Mucosa of descending colon (tissue), 3 donors: ENCODE results near the gene SPATA31D3. TPM values are rescaled to one million over a fixed set of nuclear protein-coding genes. Genes with fewer than 3 reads are reported as not detected.
"Not testable (repeated sequence)": the region's sequence is repeated elsewhere in the genome, so short reads cannot be mapped to it uniquely, and the experiment has no call there.

ENCODE experiments used
- ATAC-seq: fragments of 200-7000 bp; cut with Tn5 transposase; one replicate; pipeline ENCODE4 v1.9.1; 2020; ENCODE audit warnings: mild to moderate bottlenecking, moderate library complexity
- DNase-seq, 3 donors: peaks; one replicate each; pipeline ENCODE4 v3.0.0-alpha.2; 2020
- H3K36me3 ChIP-seq: fragments of 200-600 bp; one replicate; pipeline ENCODE4 v1.8.0; 2021; ENCODE audit warnings: low read depth, mild to moderate bottlenecking
- H3K4me1 ChIP-seq: fragments of 200-600 bp; one replicate; pipeline ENCODE4 v1.8.0; 2021; ENCODE audit warnings: low read depth, mild to moderate bottlenecking
- H3K4me3 ChIP-seq: fragments of 200-600 bp; one replicate; pipeline ENCODE4 v1.8.0; 2021; ENCODE audit warnings: mild to moderate bottlenecking
- H3K9me3 ChIP-seq: fragments of 200-600 bp; one replicate; pipeline ENCODE4 v1.8.0; 2021; ENCODE audit warnings: mild to moderate bottlenecking
- intact Hi-C, 2 donors: fragments of 100-400 bp; cut with DNase I in 1 of 2; cut with micrococcal nuclease in 1 of 2; formaldehyde crosslinking; loops; one replicate each; pipeline versions ENCODE4 v1.11.0 to v1.11.1; 2022; cut with DNase I, micrococcal nuclease
- total RNA-seq, 3 donors: library from RNA; stranded (reverse); fragmentation: NEBNext Ultra II Directional in 2 of 3; extraction: Animal tissue kit (Norgen Biotek cat#: 25700) in 2 of 3; gene quantifications; one replicate each; pipeline versions ENCODE4 v1.2.1 to v1.2.4, GENCODE V29; 2021 to 2023
- TF ChIP-seq, protein P1 (sequence below): fragments of 200-600 bp; IDR thresholded peaks from one replicate; pipeline ENCODE4 v1.8.0; 2022; ENCODE audit warnings: antibody characterized with exemption, mild to moderate bottlenecking
- donor health status: DM: no; HTN: no; CAD: no; lungs with moderate emphysema.
- donor health status: DM: no; HTN: no; CAD: no.
- donor health status: DM: no; HTN: yes; CAD: no.

The SPATA31D3 gene
- total RNA-seq, 3 donors from 2014 or later = not detected

DNA sequence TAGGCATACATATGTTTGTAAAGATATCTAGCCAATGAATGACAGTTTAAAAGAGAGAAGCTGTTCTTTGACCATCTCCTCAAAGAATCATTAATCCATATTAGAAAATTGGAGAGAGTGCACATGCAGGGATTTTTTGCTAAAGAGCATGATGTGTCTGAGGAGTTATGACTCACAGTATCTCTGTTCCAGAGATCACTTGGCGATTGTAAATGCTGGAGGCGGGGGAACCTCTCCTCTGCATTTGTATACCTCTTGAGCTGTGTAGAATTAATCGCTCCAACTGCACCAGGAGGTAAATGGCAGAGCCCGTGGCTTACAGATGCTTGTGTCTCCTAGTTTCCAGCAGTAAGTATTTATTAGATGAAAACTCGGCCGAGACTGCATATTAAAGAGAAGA, 41.6 kb downstream of the SPATA31D3 start:
- Histone ChIP-seq H3K4me1 (no peaks in the 10 kb centered on the region), H3K36me3 (no peaks in the 10 kb centered on the region), H3K4me3 (no peak overlapping the region), H3K9me3 (no peaks in the 10 kb centered on the region)
- ATAC-seq (no peak), DNase-seq (no peak)
- TF ChIP-seq, protein P1, sequence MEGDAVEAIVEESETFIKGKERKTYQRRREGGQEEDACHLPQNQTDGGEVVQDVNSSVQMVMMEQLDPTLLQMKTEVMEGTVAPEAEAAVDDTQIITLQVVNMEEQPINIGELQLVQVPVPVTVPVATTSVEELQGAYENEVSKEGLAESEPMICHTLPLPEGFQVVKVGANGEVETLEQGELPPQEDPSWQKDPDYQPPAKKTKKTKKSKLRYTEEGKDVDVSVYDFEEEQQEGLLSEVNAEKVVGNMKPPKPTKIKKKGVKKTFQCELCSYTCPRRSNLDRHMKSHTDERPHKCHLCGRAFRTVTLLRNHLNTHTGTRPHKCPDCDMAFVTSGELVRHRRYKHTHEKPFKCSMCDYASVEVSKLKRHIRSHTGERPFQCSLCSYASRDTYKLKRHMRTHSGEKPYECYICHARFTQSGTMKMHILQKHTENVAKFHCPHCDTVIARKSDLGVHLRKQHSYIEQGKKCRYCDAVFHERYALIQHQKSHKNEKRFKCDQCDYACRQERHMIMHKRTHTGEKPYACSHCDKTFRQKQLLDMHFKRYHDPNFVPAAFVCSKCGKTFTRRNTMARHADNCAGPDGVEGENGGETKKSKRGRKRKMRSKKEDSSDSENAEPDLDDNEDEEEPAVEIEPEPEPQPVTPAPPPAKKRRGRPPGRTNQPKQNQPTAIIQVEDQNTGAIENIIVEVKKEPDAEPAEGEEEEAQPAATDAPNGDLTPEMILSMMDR = no peak
- intact Hi-C loops = loop anchor here in 1 of 2 donors (5.0 kb wide), 1 partner anchor 672 kb away; no protein-coding TSS in a partner anchor

DNA sequence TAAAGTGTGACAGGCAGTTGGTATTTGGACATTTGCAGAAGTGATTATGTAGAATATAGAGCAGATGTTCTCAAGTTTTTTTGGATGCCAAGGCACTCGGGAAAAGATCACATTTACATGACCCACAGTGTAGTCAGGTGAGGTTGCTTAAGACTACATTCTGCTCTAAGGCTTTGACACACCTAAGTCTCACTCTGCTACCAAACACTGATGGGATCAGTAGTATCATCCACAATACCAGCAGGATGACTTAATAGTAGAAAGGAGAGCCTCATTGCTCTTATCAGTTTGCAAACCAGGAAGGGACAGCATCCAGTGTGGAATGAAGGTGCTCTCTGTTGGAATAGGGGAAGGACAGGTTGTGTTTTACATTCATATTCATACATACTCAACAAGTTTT, 42.8 kb downstream of the SPATA31D3 start:
- Histone ChIP-seq H3K4me1 (no peaks in the 10 kb centered on the region), H3K9me3 (no peaks in the 10 kb centered on the region), H3K36me3 (no peaks in the 10 kb centered on the region), H3K4me3 (no peak overlapping the region)
- TF ChIP-seq, protein P1 = no peak
- ATAC-seq (no peak), DNase-seq (no peak)
- intact Hi-C loops = loop anchor here in 1 of 2 donors (5.0 kb wide), 1 partner anchor 671 kb away; no protein-coding TSS in a partner anchor

DNA sequence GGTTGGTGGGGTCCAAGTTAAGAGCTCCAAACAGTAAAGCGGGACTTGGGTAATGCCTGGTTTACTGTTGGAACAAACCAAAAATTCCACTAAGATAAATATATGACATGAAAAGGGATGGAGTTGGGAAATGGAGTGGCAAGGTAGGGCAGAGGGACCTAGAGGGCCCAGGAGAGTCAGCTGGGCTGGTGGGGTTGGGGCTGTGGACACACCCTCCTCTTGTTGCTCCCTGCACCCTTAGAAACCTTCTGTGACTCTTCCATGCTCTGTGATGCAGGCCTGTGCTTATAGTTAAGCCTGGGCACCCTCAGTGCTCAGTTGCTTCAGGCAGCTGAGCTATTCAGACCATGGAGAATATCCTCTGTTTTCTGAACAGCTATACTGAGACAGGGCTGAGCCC, 45.2 kb downstream of the SPATA31D3 start, which contains the start of gene SPATA31D1:
Gene SPATA31D1 (plus strand): TSS at position 301 of the 400 bp plus-strand sequence. CDS start 47 bp downstream, at position 348.
- DNase-seq, H3K9me3 ChIP-seq, H3K4me1 ChIP-seq, H3K4me3 ChIP-seq, ATAC-seq, H3K36me3 ChIP-seq: not testable (repeated sequence)
- intact Hi-C loops = loop anchor here in 1 of 2 donors (5.0 kb wide), 1 partner anchor 669 kb away; no protein-coding TSS in a partner anchor

DNA sequence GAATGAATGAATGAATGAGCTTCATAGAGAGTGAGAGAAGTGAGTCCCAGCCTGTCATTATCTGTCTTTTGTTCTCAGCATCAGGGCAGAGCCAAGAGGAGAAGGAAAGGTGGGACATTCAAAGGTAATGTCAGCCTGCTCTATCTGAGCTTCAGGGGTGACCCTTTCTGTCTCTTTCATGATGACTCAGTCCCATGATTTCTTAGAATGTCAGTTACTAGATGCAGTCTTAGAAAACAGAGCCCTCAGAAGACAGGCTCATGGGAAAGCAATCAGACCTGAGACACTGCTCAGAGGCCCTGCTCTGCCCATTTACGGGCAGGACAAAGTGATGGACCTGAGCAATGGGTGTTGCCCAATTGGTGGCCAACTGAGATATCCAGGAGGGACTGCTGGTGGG, 46.4 kb downstream of the SPATA31D3 start:
- DNase-seq (no peak), ATAC-seq (no peak)
- no peaks in the 10 kb centered on the region for H3K36me3 ChIP-seq
- no peaks in the 10 kb centered on the region for H3K4me1 ChIP-seq
- intact Hi-C loops = loop anchor here in 1 of 2 donors (5.0 kb wide), 1 partner anchor 668 kb away; no protein-coding TSS in a partner anchor
- H3K4me3 ChIP-seq = no peak overlapping the region
- H3K9me3 ChIP-seq = no peaks in the 10 kb centered on the region
- TF ChIP-seq, protein P1 = no peak

DNA sequence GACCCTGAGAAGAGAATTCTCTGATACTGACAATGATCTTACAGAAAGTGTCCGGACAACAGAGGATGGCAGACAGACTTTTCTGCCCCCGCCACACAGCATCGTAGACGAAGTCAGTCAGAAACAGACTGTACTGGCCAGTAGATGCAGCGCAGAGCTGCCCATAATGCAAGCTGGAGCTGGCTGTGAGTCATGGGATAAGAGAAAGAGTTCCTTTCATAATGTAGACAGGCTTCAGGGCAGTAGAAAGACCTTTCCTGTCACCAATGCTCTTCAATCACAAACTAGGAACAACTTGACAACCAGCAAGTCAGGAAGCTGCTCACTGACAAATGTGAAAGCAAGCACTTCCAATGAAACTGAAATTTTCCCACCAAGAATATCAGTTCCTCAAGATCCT, 50.4 kb downstream of the SPATA31D3 start:
- TF ChIP-seq, protein P1 = no peak
- no peak overlapping the region for H3K4me3 ChIP-seq
- H3K36me3 ChIP-seq = no peaks in the 10 kb centered on the region
- intact Hi-C loops = no loop called here
- H3K9me3 ChIP-seq = no peaks in the 10 kb centered on the region
- H3K4me1 ChIP-seq = no peaks in the 10 kb centered on the region
- DNase-seq = no peak
- ATAC-seq = no peak

Other genes with a start within 250 kb of the SPATA31D3 start
- gene SPATA31D4, start 15.1 kb upstream of the SPATA31D3 start, total RNA-seq = not detected
- not detected for gene SPATA31D1, start 45.3 kb downstream of the SPATA31D3 start, total RNA-seq